Activated CD8-positive, alpha-beta T cell treated with anti-CD3 and anti-CD28 coated beads for 36 hours (primary cell): ENCODE data around the gene CTCF. TPM values are rescaled to one million over a fixed set of nuclear protein-coding genes. Genes with fewer than 3 reads are reported as not detected.
A peak's percentile ranks its signal among the peaks of the same experiment; 100 is the strongest.

Experiments
- ATAC-seq: fragments of 200-7000 bp; cut with Tn5 transposase; one replicate; pipeline ENCODE4 v1.10.0; 2021; ENCODE audit warnings: mild to moderate bottlenecking, moderate library complexity
- CTCF ChIA-PET: fragments of 350-600 bp; sonication (Branson Sonifier 250); formaldehyde crosslinking; loops from one replicate; lab custom pipeline; 2021; ENCODE audit warnings: antibody characterized with exemption; lab: Charles Lee
- POLR2A ChIA-PET: fragments of 350-600 bp; sonication (Branson Sonifier 250); formaldehyde crosslinking; loops from one replicate; lab custom pipeline; 2021; ENCODE audit warnings: antibody characterized with exemption; lab: Charles Lee
- DNase-seq: peaks from one replicate; pipeline ENCODE4 v3.0.0-alpha.2; 2020
- H3K27ac Mint-ChIP-seq: one replicate; pipeline ENCODE4 v1.8.0; 2021; ENCODE audit warnings: mild to moderate bottlenecking, mixed read lengths
- H3K27me3 Mint-ChIP-seq: one replicate; pipeline ENCODE4 v1.8.0; 2021; ENCODE audit warnings: mixed read lengths
- H3K36me3 Mint-ChIP-seq: one replicate; pipeline ENCODE4 v1.8.0; 2021; ENCODE audit warnings: low read depth, mixed read lengths
- H3K4me1 Mint-ChIP-seq: one replicate; pipeline ENCODE4 v1.8.0; 2021; ENCODE audit warnings: low read depth, mixed read lengths
- H3K4me3 Mint-ChIP-seq: one replicate; pipeline ENCODE4 v1.8.0; 2021; ENCODE audit warnings: mild to moderate bottlenecking, moderate library complexity, mixed read lengths
- H3K9me3 Mint-ChIP-seq: one replicate; pipeline ENCODE4 v1.8.0; 2021; ENCODE audit warnings: mixed read lengths
- CTCF ChIP-seq: fragments of 200-600 bp; IDR thresholded peaks from one replicate; pipeline ENCODE4 v1.8.0; 2022; ENCODE audit warnings: antibody characterized with exemption, mild to moderate bottlenecking
- intact Hi-C: fragments of 100-400 bp; cut with micrococcal nuclease; formaldehyde crosslinking; loops from one replicate; pipeline ENCODE4 v1.10.0; 2022
- total RNA-seq, 2 experiments: library from RNA; stranded (reverse); gene quantifications; one replicate each; pipeline ENCODE4 v1.2.3, GENCODE V29; 2021

Gene CTCF
- total RNA-seq, 2 experiments from 2014 or later = 47.4 to 50.6 TPM

GRCh38 chr16:67561501-67561823 is 864 bp upstream of the CTCF start:
- CTCF ChIA-PET = interaction anchor here (0.7 to 8.1 kb wide), 12 partner anchors 10 to 105 kb away, joined by 3 to 129 read pairs (median 10); partner anchors contain the start of genes ACD, C16orf86, CARMIL2 and ENKD1
- DNase-seq (no peak), ATAC-seq (no peak)
- Mint-ChIP-seq H3K27me3 (no peaks in the 10 kb centered on the region), H3K36me3 (peaks cover 12% of the 10 kb centered on the region), H3K27ac (peak overlapping the region; percentile 91), H3K4me1 (peaks cover 43% of the 10 kb centered on the region), H3K4me3 (peak overlapping the region; percentile 82), H3K9me3 (no peaks in the 10 kb centered on the region)
- POLR2A ChIA-PET = interaction anchor here (0.7 to 5.6 kb wide), 19 partner anchors 9 to 492 kb away, joined by 3 to 77 read pairs (median 4); partner anchors contain the start of genes ACD, CARMIL2 and PSMB10
- no peak for TF ChIP-seq CTCF
- intact Hi-C loops = no loop called here

DNA sequence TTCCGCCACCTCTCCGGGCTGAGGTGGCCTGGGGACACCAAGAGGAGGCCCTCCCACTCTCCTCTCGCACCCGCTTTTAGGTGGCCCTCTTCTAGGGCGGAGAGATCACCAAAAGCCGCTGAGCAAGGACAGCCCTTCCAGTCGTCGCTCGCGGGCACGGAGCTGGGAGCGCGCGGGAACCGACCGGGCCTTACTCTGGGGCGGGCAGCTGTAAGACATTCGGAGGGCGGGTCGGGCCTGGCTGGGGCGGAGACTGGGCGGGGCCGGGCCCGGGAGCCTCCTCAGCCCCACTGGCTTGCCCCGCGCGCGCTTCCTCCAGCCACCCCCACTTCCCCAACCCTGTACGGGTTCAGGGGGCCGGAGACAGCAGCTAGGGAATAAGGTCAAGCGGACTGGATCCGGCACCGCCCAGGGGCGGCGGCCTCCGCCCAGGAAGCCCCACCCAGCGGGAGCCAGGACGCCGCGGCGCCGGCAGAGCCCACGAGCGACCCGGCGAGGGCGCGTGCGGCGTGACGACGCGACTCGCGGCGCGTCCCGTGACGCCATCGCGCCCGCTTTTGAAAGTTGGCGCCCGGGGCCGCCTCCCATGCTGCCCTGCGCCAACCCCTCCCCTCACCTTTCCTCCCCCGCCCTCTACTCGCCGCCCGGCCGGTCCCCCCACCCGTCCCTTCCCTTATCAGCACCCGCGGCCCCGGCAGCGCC is 351 bp upstream of the CTCF start:
- peaks cover 12% of the 10 kb centered on the region for H3K36me3 Mint-ChIP-seq

DNA sequence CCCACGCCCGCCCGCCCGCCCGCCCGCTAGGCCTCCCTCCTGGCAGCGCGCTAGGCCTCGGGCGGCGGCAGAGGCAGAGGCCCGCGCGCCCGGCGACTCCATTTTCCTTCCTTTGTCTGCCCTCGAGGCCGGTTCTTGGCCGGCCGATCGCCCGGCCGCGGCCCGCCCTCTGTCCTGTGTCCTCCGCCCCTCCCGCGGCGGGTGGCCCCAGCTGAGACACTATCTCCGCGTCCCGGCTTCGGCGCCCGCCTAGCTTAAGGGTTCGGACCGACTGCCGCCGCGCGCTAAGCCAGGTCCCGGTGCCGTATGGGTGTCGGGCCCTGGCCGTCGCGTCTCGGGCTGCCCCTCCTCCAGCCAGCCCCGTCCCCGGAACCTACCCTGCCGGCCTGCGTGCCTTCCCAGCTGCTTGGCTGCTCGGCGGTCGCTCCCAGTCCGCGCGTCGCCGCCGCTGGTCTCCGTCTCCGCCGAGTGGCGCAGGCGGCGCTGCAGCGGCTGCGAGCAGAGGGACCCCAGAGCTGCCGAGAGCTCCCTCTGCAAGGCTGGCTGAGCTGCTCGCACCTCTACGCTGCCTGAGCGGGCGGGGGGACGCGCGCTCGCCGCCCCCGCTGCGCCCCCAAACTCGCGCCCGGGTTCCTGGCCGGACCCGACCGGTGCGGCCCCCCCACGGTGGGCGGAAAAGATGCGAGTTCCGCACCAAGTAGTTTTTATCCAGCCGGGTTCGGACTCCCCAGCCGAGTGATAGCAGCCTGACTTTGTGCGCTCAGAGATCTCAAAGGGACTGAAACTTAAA is 787 bp downstream of the CTCF start:
- peak overlapping the region; percentile 82 for H3K4me3 Mint-ChIP-seq
- intact Hi-C loops = no loop called here
- H3K9me3 Mint-ChIP-seq = no peaks in the 10 kb centered on the region
- H3K27me3 Mint-ChIP-seq = no peaks in the 10 kb centered on the region
- peak; percentile 9 for TF ChIP-seq CTCF
- CTCF ChIA-PET = interaction anchor here (0.9 to 8.1 kb wide), 22 partner anchors 9 to 336 kb away, joined by 3 to 129 read pairs (median 5); partner anchors contain the start of genes ACD, ATP6V0D1, C16orf86 and CARMIL2
- ATAC-seq (peak; percentile 3), DNase-seq (peak; percentile 60)
- peak overlapping the region; percentile 85 for H3K27ac Mint-ChIP-seq
- H3K4me1 Mint-ChIP-seq = peaks cover 43% of the 10 kb centered on the region
- POLR2A ChIA-PET = interaction anchor here (0.6 to 5.6 kb wide), 21 partner anchors 9 to 674 kb away, joined by 3 to 77 read pairs (median 4); partner anchors contain the start of genes ACD, ATP6V0D1, CARMIL2 and PSMB10
- peaks cover 12% of the 10 kb centered on the region for H3K36me3 Mint-ChIP-seq

More for the DNA sequence above, 351 bp upstream of the CTCF start:
- peak overlapping the region; percentile 82 for H3K4me3 Mint-ChIP-seq
- intact Hi-C loops = no loop called here
- peak; percentile 98 for DNase-seq
- POLR2A ChIA-PET = interaction anchor here (0.7 to 5.6 kb wide), 23 partner anchors 10 to 492 kb away, joined by 3 to 77 read pairs (median 4); partner anchors contain the start of genes ACD, CARMIL2, PSMB10 and RANBP10
- ATAC-seq = peak; percentile 88
- H3K27me3 Mint-ChIP-seq = no peaks in the 10 kb centered on the region
- peaks cover 44% of the 10 kb centered on the region for H3K4me1 Mint-ChIP-seq
- CTCF ChIA-PET = interaction anchor here (0.7 to 8.1 kb wide), 22 partner anchors 8 to 335 kb away, joined by 3 to 129 read pairs (median 4); partner anchors contain the start of genes ACD, ATP6V0D1, C16orf86 and CARMIL2
- no peaks in the 10 kb centered on the region for H3K9me3 Mint-ChIP-seq
- TF ChIP-seq CTCF = no peak
- peak overlapping the region; percentile 91 for H3K27ac Mint-ChIP-seq

DNA sequence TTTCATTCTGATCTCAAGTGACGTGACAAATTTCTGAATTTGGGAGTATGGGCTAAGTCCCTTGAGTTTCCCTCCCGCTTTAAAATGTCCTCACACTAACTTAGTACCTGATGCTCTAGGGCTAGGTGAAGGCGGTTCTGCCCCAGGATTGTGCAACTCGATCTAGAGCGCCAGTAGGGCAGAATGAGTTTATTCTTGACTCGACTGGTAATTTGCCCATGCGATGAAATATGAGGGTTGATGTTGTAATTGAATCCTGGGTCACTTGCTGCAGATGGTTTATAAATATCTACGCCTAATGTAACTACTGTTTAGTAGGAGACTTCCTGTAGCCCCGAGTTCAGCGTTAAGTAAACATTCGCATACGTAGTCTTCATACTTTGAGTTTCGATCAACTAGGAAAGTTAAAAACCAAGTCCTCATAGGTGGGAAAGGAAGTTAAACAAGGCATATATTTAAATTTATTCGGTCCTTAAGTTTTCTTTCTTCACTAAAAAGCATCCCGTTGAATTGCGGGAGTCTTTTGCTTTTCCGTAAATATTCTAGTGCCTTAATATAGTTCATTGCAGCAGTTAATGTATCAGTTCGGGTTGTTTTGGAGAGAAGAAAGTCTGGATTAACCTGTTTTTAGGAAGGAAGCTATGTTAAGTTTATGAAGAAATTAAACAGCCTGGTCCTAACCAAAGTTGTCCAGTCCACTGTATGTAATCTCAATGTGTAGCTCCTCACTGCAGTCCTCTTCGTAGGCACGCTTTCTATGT is 1.6 kb downstream of the CTCF start:
- no peaks in the 10 kb centered on the region for H3K9me3 Mint-ChIP-seq
- H3K36me3 Mint-ChIP-seq = peaks cover 11% of the 10 kb centered on the region
- DNase-seq (peak; percentile 46), ATAC-seq (no peak)
- H3K27me3 Mint-ChIP-seq = no peaks in the 10 kb centered on the region
- ChIA-PET POLR2A (interaction anchor here (0.7 to 5.6 kb wide), 14 partner anchors 8 to 330 kb away, joined by 3 to 77 read pairs (median 4); partner anchors contain the start of gene ATP6V0D1), CTCF (interaction anchor here (0.9 to 8.1 kb wide), 15 partner anchors 8 to 102 kb away, joined by 4 to 129 read pairs (median 6); partner anchors contain the start of genes ACD, ATP6V0D1, C16orf86 and CARMIL2)
- no peak for TF ChIP-seq CTCF
- peak overlapping the region; percentile 82 for H3K4me3 Mint-ChIP-seq
- H3K4me1 Mint-ChIP-seq = peaks cover 43% of the 10 kb centered on the region
- intact Hi-C loops = no loop called here
- peak overlapping the region; percentile 85 for H3K27ac Mint-ChIP-seq
